GM19455 (cell line): ENCODE results near the gene STBD1.
"Not testable (repeated sequence)": the region's sequence is repeated elsewhere in the genome, so short reads cannot be mapped to it uniquely, and the experiment has no call there.

Experiments used
- ATAC-seq: cut with Tn5 transposase; IDR thresholded peaks from one replicate; pipeline ENCODE4 v1.9.1; 2021; ENCODE audit not compliant: unreplicated experiment

STBD1 gene

GRCh38 chr4:76282941-76283689 is 23.4 kb upstream of the STBD1 start:
- ATAC-seq: no peak

GRCh38 chr4:76283900-76284299 is 22.6 kb upstream of the STBD1 start:
- no peak for ATAC-seq

- not testable (repeated sequence) for ATAC-seq
These were observed 18.7 kb upstream of the STBD1 start for GRCh38 chr4:76287811-76288210.

- no peak for ATAC-seq
These were observed 13.8 kb upstream of the STBD1 start for GRCh38 chr4:76292730-76293129.

- ATAC-seq: no peak
These were observed 12.8 kb upstream of the STBD1 start for GRCh38 chr4:76293772-76294171.

- ATAC-seq: no peak
These were observed 10.2 kb upstream of the STBD1 start for GRCh38 chr4:76296286-76296820.

GRCh38 chr4:76298227-76298626 is 8.3 kb upstream of the STBD1 start:
- ATAC-seq: no peak

- no peak for ATAC-seq
These were observed 6.5 kb upstream of the STBD1 start for GRCh38 chr4:76300012-76300411.

GRCh38 chr4:76301068-76301774 is 5.3 kb upstream of the STBD1 start:
- peak; percentile 100 for ATAC-seq

GRCh38 chr4:76301775-76302162 is 4.8 kb upstream of the STBD1 start:
- no peak for ATAC-seq

GRCh38 chr4:76302826-76303438 is 3.6 kb upstream of the STBD1 start:
- ATAC-seq: no peak

- ATAC-seq: no peak
These were observed 1.4 kb upstream of the STBD1 start for GRCh38 chr4:76305033-76305687.

GRCh38 chr4:76306882-76307659 is 538 bp downstream of the STBD1 start:
- no peak for ATAC-seq

GRCh38 chr4:76307660-76308014 is 1.1 kb downstream of the STBD1 start:
- ATAC-seq: no peak

GRCh38 chr4:76308548-76308947 is 2.0 kb downstream of the STBD1 start:
- ATAC-seq: no peak

GRCh38 chr4:76309939-76310550 is 3.5 kb downstream of the STBD1 start:
- ATAC-seq: no peak

GRCh38 chr4:76310683-76311082 is 4.2 kb downstream of the STBD1 start:
- no peak for ATAC-seq

GRCh38 chr4:76311896-76312331 is 5.4 kb downstream of the STBD1 start:
- ATAC-seq: no peak

- ATAC-seq: no peak
These were observed 5.9 kb downstream of the STBD1 start for GRCh38 chr4:76312457-76312856.

GRCh38 chr4:76313547-76313946 is 7.0 kb downstream of the STBD1 start:
- no peak for ATAC-seq
